ENCODE data around the gene SCGB2B2.
"Not testable (repeated sequence)": the region's sequence is repeated elsewhere in the genome, so short reads cannot be mapped to it uniquely, and the experiment has no call there.

Gene SCGB2B2, protein sequence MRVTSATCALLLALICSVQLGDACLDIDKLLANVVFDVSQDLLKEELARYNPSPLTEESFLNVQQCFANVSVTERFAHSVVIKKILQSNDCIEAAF

DNA sequence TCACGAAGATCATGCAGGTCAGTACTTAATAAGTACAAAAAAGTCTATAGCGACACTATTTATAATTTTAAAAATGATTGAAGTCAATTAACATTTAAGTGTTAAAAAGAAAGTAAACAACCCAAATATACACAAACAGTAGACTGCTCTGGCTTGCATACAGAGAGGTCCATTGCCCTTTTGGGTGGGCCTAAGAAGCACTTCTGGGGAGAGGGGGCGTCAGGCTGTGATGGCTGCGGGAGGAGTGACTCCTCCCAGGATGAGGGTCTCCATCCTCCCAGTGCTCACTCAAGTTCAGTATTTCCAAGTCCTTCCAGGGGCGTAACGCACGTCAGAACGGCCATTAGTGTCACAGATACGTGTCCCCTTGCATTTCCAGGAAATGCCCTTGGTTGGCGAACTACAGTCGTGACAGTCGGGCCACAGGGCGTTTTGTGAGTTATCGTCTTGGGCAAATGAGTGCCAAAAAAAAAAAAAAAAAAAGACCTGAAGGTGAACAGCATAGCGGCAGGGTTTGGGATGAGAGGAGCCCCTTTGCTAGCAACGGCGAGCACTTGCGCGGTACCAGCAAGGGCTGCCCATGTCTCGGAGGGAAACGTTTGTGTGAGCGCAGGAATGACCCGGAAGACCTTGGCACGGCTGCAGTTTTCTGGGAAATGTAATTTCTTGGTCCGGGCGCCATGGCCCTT lies at the start of gene SCGB2B2:
Gene SCGB2B2, minus strand, starts transcription at position 463 of the 689 bp plus-strand sequence. CDS start 82,596 bp downstream, outside the sequence.
- peak in 1 of 2 donors; percentile 45 for DNase-seq (ENCODE audit: extremely low read depth in 1 of 2, low read depth in 1 of 2)

DNA sequence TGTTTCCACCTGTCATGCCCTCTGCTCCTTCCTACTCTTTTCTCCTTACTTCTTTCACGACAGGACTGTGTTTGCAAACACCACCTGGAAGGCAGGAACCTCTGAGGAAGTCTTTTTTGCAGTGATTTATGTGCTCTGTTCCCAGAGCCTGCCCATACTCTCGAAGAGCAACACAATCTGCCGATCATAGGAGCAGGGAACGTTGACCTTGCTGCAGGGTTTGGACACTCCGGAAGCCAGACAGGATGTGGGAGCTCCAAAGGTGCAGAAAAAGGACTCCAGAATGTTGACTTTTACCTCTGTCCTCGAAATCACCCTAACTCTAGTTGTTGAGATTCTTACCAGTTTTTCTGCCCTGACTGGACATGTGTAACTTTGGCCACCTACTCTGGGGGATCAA lies 48.4 kb upstream of the SCGB2B2 start:
- no peak for DNase-seq (ENCODE audit: extremely low read depth in 1 of 2, low read depth in 1 of 2)

DNA sequence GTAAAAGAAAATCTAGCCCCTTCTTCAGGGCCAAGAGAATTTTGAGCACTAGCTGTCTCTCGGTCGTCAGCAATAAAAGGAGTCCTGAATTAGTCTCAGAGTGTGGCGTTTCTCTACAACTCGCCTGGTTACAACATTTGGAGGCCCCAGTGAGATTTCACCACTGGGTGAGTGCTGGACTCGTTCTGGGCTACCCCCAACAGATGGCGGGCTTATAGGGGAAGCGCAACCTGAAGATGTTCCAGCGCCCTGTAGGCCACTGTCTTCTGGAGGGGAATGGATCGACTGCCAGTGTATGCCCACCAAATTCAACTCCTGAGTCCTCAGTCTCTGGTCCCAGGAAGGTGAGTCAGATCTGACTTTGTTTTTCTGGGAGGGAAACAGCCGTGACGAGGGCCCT lies 45.4 kb upstream of the SCGB2B2 start:
- no peak for DNase-seq (ENCODE audit: extremely low read depth in 1 of 2, low read depth in 1 of 2)

DNA sequence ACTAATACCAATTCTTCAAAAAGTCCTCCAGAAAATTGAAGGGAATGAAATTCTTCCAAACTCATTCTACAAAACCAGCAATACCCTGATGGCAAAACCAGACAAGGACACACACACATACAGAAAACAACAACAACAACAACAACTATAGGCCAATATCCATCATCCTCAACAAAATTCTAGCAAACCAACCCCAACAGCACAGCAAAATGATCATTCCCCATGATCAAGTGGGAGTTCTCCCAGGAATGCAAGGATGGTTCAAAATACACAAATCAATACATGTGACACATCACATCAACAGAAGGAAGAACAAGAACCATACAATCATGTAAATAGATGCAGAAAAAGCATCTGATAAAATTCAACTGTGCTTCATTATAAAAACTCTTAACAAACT lies 38.4 kb upstream of the SCGB2B2 start:
- DNase-seq (ENCODE audit: extremely low read depth in 1 of 2, low read depth in 1 of 2) = no peak

DNA sequence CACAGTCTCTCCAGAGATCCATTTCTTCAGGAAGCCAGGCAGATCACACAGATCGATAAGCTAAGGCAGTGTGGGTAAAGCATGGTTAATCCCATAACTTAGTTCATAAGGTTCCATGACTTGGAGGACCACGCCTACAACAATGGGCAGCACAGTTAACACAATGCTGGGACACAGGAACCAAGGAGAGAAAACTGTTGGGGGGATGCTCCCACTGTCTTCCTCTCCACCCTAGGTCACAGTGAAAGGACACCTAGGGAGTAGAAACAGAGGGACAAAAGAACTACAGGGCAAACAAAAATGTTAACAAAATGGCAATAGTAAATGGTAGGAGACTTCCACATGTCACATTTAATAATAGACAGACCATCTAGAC lies 36.3 kb upstream of the SCGB2B2 start:
- DNase-seq (ENCODE audit: extremely low read depth in 1 of 2, low read depth in 1 of 2) = no peak

DNA sequence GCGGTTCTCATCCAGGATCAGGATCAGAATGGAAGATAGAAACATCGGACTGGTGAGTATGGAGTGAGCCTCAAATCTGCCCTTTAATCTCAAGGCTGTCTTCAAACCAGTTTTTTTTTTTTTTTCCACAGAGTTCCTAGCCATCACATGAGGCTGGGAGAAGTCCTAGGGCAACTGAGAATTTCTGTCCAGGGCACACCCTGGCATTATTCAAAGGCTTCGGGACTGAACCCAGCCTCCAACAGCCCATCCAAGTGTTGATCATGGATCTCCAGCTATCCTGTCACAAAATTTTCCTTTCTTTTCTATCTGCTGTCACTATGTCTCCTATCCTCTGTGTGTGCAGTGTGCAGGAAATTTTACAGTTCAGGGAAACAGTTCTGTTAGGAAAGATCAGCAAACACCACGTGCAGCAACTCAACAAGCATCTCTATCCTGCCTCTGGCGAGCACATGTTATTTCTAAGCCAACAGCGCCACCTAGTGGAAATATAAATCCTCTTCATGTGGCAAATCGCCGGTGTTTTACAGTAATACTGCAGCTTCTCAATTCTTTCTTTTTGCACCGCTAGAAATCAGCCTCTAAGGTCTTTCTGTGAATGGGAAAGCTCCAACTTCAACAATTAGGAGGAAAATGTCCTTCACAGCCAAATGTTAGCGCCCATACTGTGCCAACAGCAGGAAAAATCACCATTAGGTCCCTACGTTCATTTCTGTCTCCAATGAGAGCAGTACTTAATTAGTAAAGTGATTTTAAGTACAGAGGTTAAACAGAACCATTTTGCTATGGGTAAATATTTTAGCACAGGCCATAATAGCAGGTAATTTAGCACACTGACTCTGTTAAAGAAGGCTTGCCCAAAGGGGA lies 35.7 kb upstream of the SCGB2B2 start:
- DNase-seq (ENCODE audit: extremely low read depth in 1 of 2, low read depth in 1 of 2) = no peak

DNA sequence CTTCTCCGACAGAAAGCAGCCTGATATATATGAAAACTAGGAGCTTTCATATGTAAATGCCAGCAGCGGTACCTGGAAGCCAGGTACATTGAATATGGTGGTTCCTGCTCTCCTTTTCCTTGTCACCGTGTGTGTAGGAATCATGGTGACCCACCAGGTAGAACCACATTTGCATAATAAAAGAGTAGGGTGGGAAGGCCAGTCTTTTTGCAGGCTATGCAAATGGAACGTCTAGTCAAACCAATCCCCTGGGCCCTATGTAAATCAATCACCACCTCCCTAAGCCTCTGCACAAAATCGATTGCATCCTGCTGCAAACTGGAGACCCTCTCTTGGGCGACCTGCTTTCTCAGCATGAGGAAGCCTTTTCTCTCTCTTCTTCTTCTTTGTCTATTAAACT lies 34.9 kb upstream of the SCGB2B2 start:
- DNase-seq (ENCODE audit: extremely low read depth in 1 of 2, low read depth in 1 of 2) = no peak

DNA sequence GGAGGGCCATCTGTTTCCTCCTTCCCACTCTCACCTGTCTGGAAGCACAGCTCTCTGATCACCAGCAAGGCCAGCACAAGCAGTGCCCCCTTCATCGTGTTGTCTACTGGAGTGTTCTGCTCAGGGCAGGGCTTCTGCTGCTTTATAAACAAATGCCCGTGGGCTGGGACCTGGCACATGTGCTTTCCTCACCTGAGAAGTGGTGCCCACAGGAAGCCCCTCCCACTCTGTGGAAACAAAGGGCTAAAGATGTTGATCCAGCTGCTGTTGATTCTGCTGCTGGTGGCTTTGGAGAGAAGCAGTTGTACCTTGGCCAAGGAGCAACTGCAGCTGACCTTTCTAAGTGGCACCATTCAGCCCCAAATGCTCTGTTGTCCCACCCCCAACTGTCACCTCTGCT lies 30.7 kb upstream of the SCGB2B2 start:
- no peak for DNase-seq (ENCODE audit: extremely low read depth in 1 of 2, low read depth in 1 of 2)

DNA sequence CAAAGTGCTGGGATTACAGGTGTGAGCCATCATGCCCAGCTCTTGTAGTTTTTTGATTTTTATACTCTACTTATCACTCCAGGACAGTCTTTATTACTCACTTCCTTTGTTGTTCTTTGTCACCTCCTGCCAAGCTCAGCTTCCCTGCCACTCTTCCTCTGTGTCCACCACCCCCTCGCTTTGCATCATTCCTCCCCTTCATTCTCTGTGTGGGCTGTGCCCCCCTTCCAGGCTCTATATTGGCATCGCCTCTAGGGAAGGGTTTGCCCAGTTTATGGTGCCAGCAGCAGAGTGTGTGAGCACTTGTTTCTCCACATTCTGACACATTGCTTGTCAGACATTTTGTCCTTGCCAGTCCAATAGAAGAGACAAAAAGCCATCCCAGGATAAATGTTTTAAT lies 15.6 kb upstream of the SCGB2B2 start:
- DNase-seq (ENCODE audit: extremely low read depth in 1 of 2, low read depth in 1 of 2) = no peak

DNA sequence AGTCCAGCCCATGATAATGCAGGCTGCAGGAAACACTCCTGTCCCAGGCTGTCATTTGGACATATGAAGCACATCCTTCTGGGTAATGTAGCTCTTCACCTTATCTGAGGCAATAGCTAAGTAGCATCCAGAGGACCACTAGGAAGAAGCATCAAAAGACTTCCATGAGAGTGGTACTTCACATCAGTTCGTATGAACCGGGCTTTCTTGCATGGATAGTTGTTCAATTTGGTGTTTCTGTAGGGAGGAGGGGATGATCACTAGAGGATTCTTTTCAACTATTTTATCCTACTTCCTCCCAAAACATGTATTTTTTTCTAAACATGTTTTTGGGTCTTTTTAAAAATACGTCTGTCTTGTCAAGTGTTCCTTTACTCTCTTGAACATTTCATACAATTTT lies 13.4 kb upstream of the SCGB2B2 start:
- DNase-seq (ENCODE audit: extremely low read depth in 1 of 2, low read depth in 1 of 2) = no peak

DNA sequence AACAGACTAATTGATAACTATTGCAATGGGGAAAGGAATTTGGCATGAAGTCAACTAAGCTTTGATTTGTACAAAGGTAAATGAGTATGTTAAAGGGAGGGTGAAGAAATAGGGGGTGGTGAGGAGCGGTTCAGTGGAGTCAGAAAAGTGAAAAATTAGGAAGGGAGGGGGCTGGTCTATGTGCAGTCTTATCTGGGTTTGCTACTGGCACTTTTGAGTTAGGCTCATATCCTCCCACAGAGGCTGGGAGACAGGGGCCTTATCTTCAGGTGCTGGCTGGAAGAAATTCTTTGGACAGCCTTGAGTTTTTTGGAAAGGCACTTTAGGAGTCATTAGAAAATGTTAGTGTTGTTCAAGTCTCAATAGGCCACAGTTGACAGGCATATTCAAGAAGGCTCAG lies 11.6 kb upstream of the SCGB2B2 start:
- no peak for DNase-seq (ENCODE audit: extremely low read depth in 1 of 2, low read depth in 1 of 2)

DNA sequence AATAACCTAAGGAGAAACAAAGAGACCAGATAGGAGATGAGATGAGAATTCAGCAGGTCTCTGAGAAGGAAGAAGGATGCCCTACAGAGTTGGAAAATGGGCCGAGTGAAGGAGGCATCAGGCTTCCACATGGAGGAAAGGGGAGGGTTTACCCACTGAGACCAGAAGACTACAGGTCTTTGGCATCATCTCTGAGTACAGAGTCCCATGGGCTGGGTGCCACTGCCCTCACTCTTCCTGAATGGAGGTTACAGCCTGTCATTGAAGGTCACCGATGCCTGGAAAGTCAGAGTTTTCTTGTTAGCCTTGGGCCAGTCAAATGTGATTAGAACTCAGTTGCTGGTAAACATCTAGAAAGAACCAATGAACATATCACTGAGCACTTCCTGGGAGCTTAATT lies 10.4 kb upstream of the SCGB2B2 start:
- DNase-seq (ENCODE audit: extremely low read depth in 1 of 2, low read depth in 1 of 2) = no peak

DNA sequence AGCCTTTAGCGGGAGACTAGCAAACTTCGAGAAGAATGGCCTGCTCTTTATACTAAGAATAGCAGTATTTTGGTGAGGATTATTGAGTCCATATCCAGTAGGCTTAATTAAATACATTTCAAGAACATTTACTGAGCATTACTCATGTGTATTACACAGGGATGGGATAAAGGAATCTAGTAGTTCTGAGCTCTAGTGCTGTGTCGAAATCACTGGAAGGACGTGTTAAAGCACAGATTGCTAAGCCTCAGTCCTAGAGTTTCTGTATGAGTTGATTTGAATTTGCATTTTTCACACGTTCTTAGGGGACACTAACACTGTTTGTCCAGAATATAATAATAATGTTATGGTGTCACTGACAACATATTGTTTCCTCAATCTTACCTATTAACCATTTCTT lies 9.5 kb upstream of the SCGB2B2 start:
- DNase-seq (ENCODE audit: extremely low read depth in 1 of 2, low read depth in 1 of 2) = no peak

DNA sequence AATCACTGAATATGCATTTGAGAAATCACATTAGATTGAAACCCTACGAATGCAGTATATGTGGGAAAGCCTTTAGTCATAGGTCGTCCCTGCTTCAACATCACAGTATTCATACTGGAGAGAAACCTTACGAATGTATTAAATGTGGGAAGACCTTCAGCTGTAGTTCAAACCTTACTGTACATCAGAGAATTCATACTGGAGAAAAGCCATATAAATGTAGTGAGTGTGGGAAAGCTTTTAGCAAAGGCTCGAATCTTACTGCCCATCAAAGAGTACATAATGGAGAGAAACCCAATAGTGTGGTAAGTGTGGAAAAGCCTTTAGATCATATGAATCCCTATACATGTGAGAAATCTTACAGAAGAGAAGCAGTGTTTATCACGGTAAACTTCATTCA lies 8.3 kb upstream of the SCGB2B2 start:
- not testable (repeated sequence) for DNase-seq (ENCODE audit: extremely low read depth in 1 of 2, low read depth in 1 of 2)

DNA sequence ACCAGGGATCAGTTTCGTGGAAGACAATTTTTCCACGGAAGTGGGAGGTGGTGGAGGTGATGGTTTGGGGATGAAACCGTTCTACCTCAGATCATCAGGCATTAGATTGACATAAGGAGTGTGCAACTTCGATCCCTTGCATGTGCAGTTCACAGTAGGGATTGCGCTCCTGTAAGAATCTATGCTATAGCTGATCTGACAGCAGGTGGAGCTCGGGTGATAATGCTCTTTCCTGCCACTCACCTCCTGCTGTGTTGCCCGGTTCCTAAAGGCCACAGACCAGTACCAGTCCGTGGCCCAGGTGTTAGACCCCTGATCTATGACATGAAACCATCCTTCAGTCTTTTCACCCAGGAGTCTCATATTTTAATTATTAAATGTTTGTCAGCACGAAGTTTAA lies 4.5 kb upstream of the SCGB2B2 start:
- no peak for DNase-seq (ENCODE audit: extremely low read depth in 1 of 2, low read depth in 1 of 2)

DNA sequence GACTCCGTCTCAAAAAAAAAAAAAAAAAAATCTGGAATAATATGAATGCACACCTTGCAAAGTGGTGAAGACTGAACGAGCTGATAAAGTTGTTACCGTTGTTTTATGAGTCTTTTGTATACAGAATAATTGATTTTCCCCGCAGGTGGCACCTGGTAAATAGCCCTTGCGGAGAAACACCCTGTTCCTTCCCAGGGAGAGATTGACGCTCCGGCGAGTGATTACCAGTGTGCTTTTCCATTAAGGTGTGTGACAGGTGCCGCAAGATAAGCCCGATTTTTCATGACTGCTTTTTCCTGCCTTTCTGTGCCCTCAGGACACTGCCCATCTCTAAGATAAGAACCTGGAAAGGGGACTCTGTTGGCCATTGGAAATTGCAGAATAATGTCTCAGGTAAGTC lies 1.5 kb upstream of the SCGB2B2 start:
- no peak for DNase-seq (ENCODE audit: extremely low read depth in 1 of 2, low read depth in 1 of 2)

DNA sequence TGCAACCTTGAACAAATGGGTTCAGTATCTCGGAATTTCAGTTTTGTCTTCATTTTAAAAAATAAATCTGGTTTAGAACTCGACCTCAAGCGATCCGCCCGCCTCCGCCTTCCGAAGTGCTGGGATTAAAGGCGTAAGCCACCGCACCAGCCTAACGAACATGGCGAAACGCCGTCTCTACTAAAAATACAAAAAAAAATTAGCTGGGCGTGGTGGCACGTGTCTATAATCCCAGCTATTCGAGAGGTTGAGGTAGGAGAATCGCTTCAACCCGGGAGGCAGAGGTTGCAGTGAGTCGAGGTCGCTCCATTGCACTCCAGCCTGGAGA lies 1.1 kb upstream of the SCGB2B2 start:
- DNase-seq (ENCODE audit: extremely low read depth in 1 of 2, low read depth in 1 of 2) = no peak

DNA sequence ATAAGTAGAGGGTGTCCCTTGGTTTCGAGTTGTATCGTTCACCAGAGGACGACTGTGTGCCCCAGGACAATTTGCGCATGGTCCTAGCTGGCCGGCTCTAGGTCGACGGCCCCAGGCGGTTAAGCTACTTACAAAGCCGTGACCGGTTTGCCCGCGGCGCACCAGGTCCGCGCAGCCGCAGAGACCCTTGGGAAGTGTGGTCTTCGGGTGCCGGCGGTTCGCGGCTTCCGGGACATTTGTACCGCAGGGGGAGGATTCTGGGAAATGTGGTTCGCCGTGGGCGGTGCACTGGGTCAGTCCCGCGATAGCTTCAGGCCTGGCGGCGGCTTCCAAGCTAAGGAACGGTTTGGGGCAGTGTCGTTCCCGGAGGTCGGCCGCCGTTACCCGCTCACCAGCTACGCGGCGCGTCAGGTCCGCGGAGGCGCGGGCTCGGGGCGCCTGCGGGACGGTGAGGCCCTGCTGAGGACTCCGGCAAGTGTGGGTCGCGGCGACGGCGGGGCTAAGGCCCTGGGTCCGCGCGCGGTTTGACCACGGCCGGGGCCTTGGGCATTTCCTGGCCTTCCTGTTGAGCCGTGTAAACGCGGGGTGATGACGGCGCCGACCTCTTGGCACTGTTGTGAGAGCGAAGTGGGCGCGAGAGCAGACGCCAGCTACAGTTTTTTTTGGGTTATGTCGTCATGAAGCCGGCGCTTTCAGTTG lies 576 bp upstream of the SCGB2B2 start, which contains the start of gene ZNF302:
Gene ZNF302, plus strand, starts transcription at position 293 of the 699 bp plus-strand sequence. CDS start 1,127 bp downstream, outside the sequence.
- DNase-seq (ENCODE audit: extremely low read depth in 1 of 2, low read depth in 1 of 2) = peak; percentile 81 to 89

DNA sequence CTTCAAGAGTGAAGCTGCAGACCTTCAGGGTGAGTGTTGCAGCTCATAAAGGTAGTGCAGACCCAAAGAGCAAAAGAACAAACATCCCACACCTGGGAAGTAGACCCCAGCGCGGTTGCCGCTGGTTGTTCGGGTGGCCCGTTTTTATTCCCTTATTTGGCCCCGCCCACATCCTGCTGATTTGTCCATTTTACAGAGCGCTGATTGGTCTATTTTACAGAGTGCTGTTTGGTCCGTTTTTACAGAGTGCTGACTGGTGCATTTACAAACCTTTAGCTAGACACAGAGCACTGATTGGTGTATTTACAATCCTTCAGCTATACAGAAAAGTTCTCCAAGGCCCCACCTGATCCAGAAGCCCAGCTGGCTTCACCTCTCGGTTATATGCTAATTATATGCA lies 1.0 kb downstream of the SCGB2B2 start:
- no peak for DNase-seq (ENCODE audit: extremely low read depth in 1 of 2, low read depth in 1 of 2)

DNA sequence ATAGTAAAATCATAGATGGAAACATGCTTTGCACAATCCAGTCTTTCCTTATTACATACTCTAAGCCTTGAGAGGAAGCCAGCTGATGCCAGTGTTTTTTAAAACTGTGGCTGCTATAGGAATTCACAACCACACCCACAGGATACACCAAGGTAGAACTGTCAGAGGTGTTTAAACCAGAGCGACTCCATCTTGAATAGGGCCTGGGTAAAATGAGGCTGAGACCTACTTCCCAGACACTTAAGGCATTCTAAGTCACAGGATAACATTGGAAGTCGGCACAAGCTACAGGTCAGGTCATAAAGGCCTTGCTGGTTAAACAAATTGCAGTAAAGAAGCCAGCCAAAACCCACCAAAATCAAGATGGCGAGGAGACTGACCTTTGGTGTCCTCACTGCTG lies 1.7 kb downstream of the SCGB2B2 start:
- no peak for DNase-seq (ENCODE audit: extremely low read depth in 1 of 2, low read depth in 1 of 2)

DNA sequence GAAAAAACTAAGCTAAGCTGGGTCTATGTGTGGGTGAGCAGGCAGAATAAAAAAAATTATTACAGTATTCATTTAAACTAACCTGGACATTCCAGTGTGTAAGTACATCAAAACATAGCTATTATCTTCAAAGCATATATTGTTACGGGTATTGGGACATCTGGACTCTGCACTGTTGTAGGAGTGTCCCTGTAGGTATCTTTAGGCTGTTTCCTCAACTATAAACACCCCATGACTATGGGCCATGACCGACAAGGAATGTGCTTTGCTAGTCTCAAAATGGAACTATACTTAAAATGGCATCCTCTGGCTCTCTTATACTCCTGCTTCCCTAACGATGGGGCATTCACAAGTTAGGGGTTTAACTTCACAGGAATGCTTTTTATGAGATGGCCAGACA lies 3.4 kb downstream of the SCGB2B2 start:
- no peak for DNase-seq (ENCODE audit: extremely low read depth in 1 of 2, low read depth in 1 of 2)

DNA sequence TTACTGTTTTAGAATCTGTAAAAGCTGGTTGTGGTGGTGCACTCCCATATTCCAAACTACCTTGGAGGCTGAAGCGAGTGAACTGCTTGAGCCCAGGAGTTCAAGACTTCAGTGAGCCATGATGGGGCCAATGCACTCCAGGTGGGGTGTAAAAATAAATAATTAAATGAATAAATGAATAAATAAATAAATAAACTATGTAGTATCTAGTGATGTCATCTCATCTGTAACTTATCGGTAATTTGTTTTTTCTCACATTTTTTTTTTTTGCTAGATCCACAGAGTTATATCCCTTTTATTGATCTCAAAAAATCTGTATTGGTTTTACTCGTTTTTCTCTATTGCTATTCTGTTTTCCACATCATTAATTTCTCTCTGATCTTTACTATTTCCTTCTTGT lies 5.0 kb downstream of the SCGB2B2 start:
- no peak for DNase-seq (ENCODE audit: extremely low read depth in 1 of 2, low read depth in 1 of 2)
